GM23338 (cell line): ENCODE data around the gene CMSS1.

Experiments
- CREB1 ChIP-seq: fragments of 250-450 bp; sonication (Bioruptor Pico); IDR thresholded peaks from 2 replicates; pipeline ENCODE4 v1.5.0; 2020; ENCODE audit warnings: low read depth, mild to moderate bottlenecking, moderate library complexity
- CTCF ChIP-seq, 2 experiments: fragments of 200-600 bp in 1 of 2; sonication (generic) in 1 of 2; conservative IDR thresholded peaks; 2 replicates each; pipeline versions ENCODE4 v1.5.1 to v1.6.1; 2016 to 2017; ENCODE audit warnings: antibody characterized with exemption in 2 of 2, low read depth in 2 of 2, mild to moderate bottlenecking in 2 of 2, moderate library complexity in 1 of 2
- EZH2 ChIP-seq: fragments of 200-600 bp; sonication (generic); IDR thresholded peaks from one replicate; pipeline ENCODE4 v1.8.0; 2017; ENCODE audit warnings: antibody characterized with exemption, mild to moderate bottlenecking, low read depth; ENCODE audit not compliant: unreplicated experiment
- POLR2AphosphoS5 ChIP-seq: IDR thresholded peaks from 2 replicates; pipeline ENCODE4 v1.6.1; 2016; ENCODE audit warnings: antibody characterized with exemption, low read depth
- STAT1 ChIP-seq: IDR thresholded peaks from one replicate; pipeline ENCODE4 v1.6.1; 2016; ENCODE audit warnings: antibody characterized with exemption; ENCODE audit not compliant: unreplicated experiment
- ZNF114 ChIP-seq: fragments of 250-450 bp; sonication (Bioruptor Pico); IDR thresholded peaks from 2 replicates; pipeline ENCODE4 v1.5.0; 2020; ENCODE audit warnings: mild to moderate bottlenecking, moderate library complexity

GRCh38 chr3:99866261-99866761, 48.6 kb downstream of the CMSS1 start:
- TF ChIP-seq CTCF (conservative IDR thresholded peaks at IDR 0.05; ENCODE audit: low read depth in 2 of 2) (no peak), POLR2AphosphoS5 (no peak), ZNF114 (CRISPR knock-in tag) (no peak), CREB1 (no peak), EZH2 (no peak), STAT1 (no peak)
